Heart left ventricle (tissue), 13 donors: ENCODE data around the gene EFCAB3.
"Not testable (repeated sequence)": the region's sequence is repeated elsewhere in the genome, so short reads cannot be mapped to it uniquely, and the experiment has no call there.

Source experiments
- POLR2A ChIP-seq, 2 donors: fragments of 450-650 bp; IDR thresholded peaks; one replicate each; pipeline ENCODE4 v1.6.1; 2017; ENCODE audit warnings: antibody characterized with exemption in 2 of 2, mild to moderate bottlenecking in 2 of 2, moderate library complexity in 2 of 2
- TF ChIP-seq, protein P1 (sequence below), 12 donors: fragments of 200-600 bp; sonication (generic) in 4 of 12; IDR thresholded peaks; one replicate each; pipeline versions ENCODE4 v1.5.0 to v1.8.0; 2018 to 2022; ENCODE audit warnings: antibody characterized with exemption in 12 of 12, mild to moderate bottlenecking in 5 of 12
- donor health status: ischemic (EF 13 %, LVEDD 7.1; RV severe dilation, severe dysfunction).
- donor health status: DM: no; HTN: yes; CAD: no.
- donor health status: DM: no; HTN: no; CAD: no.
- donor health status: ischemic (EF 25% LVEDD 6.9; RV normal size, moderate dysfunction).
- donor health status: ischemic (EF 25% LVEDD 5.7; RV mildly dilated, moderate dysfunction).
- donor health status: ischemic (EF 35%, LVEDD 5.7; RV mildly dilated, moderate dysfunction).
- donor health status: nonischemic (EF 11% LVEDD 7.7; RV severe dilation, severe dysfunction).
- donor health status: DM: yes; HTN: yes; CAD: no.
- donor health status: PGD.
- donor health status: ischemic (EF 29% LVEDD 5.4; RV normal size, mild dysfunction).
- donor health status: nonischemic (EF 23%, LVEDD 6.1; RV moderate dilation, normal function).

- TF ChIP-seq POLR2A (IDR thresholded peaks at IDR 0.05), result not testable (repeated sequence)
- TF ChIP-seq, protein P1, sequence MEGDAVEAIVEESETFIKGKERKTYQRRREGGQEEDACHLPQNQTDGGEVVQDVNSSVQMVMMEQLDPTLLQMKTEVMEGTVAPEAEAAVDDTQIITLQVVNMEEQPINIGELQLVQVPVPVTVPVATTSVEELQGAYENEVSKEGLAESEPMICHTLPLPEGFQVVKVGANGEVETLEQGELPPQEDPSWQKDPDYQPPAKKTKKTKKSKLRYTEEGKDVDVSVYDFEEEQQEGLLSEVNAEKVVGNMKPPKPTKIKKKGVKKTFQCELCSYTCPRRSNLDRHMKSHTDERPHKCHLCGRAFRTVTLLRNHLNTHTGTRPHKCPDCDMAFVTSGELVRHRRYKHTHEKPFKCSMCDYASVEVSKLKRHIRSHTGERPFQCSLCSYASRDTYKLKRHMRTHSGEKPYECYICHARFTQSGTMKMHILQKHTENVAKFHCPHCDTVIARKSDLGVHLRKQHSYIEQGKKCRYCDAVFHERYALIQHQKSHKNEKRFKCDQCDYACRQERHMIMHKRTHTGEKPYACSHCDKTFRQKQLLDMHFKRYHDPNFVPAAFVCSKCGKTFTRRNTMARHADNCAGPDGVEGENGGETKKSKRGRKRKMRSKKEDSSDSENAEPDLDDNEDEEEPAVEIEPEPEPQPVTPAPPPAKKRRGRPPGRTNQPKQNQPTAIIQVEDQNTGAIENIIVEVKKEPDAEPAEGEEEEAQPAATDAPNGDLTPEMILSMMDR (IDR thresholded peaks at IDR 0.05), result not testable (repeated sequence)
Measured at GRCh38 chr17:62452195-62452594, 71.8 kb downstream of the EFCAB3 start.
